ENCODE results near the gene PLCB4.

PLCB4 gene

GRCh38 chr20:9332791-9333479 lies 264.0 kb downstream of the PLCB4 start:
- DNase-seq: no peak

GRCh38 chr20:9334866-9335265 lies 266.0 kb downstream of the PLCB4 start:
- DNase-seq: no peak

GRCh38 chr20:9338101-9338500 lies 269.2 kb downstream of the PLCB4 start:
- DNase-seq: no peak

GRCh38 chr20:9339708-9340107 lies 270.8 kb downstream of the PLCB4 start:
- DNase-seq: no peak

GRCh38 chr20:9342651-9343050 lies 273.8 kb downstream of the PLCB4 start:
- no peak for DNase-seq

- no peak for DNase-seq
Observed at GRCh38 chr20:9344083-9344920, 275.4 kb downstream of the PLCB4 start.

DNA sequence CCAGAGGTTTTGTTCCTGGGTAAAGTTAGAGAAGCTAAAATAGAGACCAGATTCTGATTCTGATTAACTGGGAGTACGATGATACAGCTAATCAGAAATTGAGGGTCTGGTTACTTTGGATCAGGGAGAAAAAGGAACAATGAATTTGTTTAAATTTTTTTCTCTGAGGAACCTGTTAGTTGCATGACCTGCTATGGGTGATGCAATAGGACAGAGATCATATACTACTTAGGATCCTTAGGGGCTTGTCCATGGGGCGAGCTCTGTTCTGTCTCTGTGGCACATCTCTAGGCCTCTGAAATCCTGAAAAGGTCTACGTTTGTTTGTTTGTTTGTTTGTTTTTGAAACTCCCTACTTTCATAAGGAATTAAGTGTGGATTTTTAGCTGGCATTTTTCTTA lies 279.4 kb downstream of the PLCB4 start:
- DNase-seq: no peak

DNA sequence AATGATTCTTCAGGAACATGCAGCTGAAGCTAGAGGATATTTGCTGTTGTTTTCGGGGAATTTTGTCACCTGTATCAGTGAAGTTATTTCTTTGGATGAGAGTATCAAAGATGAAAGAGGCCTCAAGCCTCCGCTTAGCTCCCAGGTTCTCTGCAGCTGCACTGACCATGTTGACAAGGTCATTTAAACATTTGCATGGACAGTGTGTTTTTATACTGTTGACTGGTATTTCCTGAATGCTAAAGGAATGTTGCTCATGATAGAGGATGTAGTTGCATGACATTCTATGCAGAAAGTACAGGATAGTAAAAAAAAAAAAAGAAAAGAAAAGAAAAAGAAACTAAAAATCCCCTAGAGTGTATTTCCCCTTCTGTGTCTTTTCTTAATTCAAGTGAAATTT lies 279.9 kb downstream of the PLCB4 start:
- no peak for DNase-seq

DNA sequence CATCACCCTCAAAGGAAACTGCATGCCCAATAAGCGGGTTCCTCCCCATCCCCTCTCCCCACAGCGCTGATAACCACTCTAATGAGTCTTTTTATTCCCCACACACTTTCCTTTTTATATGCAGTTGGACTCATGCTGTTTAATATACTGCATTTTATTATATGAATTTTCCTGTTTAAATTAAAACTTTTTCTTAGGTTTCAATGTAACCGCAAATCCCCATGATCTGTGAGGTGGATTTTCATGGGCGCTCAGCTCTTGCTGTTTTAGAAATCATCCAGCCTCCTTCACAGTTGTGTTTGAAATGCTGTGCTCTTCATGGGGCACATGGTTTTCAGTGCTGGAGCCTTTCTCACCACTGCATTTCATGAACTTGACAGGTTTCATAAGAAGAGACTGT lies 280.4 kb downstream of the PLCB4 start:
- DNase-seq: no peak

GRCh38 chr20:9352739-9353138 lies 283.9 kb downstream of the PLCB4 start:
- no peak for DNase-seq

DNA sequence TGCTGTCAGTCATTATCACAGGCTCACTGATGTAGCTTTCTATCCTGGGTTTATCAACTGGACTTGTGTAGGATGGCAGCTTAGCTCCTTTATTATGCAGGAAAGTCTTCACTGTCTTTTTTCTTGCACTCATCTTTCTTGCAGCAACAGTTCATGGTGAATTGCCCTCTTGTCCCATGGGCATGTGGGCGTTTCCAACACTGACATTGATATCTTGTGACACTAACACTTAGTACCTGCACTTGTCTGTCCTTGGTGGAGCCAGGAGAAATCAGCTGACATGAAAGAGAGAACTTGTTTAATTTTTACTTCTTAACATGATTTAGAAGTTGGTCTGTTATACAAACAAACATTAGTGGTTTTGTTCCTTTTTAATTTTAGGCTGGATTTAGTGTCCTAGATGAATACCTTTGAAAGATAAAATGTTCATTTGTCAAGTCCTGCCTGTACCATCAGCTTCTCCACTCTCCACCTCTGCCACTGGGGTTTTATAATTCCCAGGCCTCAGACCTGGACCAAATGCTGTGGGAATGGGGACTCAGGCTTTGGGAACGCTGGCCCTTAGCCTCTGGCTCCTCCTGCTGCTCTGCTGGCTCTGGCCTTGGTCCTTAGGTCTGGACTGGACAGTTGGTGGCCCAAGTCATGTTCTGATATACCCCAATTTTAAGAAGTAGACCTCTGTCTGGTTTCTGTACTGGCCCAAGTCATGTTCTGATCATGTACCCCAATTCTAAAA lies 284.5 kb downstream of the PLCB4 start:
- no peak for DNase-seq

- no peak for DNase-seq
Observed at GRCh38 chr20:9353916-9354276, 285.0 kb downstream of the PLCB4 start.

DNA sequence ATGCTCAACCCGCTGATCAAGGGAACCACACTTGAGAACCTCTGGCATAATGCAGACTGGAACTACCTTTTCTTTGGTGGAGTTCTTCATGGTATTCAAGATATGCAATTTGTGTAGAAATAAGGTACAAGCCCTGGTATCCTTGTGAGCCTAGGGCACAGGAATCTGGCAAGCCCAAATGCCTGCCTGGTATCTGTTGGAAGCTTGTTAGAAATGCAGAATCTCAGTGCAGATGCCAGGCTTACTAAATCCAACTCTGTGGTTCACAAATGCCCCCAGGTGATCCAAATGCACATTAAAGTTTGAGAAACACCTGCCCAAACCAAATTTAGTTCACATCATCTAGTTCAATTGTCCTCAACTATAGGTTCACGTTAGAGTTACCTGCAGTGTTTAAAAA lies 285.7 kb downstream of the PLCB4 start:
- DNase-seq: no peak

DNA sequence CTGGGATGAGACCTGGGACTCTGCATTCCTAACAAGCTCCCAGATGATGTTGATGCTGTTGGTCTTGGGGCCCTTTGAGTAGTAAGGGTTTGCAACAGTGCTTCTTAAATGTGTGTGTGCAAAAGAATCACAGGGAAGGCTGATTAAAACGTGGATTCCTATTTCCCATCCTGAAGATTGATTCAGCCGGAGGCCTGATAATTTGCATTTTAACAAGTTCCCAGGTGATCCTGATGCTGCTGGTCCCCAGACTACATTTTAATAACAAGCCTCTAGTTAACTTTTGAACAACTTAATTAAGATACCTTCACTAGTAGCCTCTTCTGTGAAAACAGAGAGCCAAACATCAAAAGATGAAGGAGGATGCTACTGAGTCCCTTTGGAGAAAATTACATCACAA lies 289.1 kb downstream of the PLCB4 start:
- DNase-seq: no peak

DNA sequence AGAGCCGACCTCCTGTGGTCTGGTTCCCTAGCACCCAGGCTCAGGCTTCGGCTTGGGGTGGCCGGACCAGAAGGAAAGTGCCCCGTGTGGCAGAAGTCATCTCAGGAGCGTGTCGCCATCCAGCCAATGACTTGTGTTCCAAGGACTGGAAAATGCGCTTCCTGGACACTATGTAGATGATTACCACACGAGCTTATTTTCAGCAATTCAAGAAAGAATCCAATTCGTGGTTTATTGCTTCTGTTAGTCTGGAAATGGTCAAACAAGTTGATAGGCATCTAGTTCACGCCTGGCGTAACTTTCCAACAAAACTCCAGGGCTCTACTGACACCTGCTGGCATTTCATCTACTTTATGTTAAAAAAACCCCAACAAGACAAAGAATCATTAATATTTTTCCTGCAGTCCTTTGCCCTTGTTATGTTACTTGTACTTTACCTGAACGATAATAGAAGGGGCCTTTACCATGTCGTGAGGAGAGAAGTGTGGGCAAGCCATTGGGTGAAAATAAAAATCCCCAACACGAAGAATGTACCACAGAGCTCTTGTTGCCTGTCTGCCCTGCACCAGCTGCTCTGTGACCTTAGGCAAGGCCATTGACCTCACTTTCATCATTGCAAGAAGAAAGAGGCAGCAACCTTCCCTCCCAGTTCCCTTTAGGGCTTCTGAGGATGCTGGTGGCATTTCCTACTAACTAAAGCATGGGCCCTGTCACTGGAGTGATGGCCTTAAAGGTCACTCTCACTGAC lies 290.8 kb downstream of the PLCB4 start:
- no peak for DNase-seq

DNA sequence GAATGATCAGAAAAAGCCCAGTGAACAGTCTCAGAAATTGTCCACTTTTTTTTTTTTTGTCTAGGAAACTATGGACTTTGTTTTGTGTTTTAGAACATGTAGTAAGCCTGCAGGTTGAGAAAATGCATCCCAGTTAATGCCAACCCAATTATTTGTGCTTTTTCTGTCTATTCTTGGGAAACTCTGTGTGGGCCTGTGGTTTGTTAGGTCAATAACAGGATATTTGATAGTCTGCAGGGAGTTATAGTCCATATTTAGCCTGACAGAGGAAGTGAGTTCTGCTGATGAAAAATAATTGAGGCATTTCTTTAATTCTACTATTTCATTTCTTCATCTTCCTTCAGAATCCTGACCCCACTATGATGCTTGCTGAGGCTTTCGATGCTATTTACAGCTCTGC lies 291.5 kb downstream of the PLCB4 start:
- no peak for DNase-seq

DNA sequence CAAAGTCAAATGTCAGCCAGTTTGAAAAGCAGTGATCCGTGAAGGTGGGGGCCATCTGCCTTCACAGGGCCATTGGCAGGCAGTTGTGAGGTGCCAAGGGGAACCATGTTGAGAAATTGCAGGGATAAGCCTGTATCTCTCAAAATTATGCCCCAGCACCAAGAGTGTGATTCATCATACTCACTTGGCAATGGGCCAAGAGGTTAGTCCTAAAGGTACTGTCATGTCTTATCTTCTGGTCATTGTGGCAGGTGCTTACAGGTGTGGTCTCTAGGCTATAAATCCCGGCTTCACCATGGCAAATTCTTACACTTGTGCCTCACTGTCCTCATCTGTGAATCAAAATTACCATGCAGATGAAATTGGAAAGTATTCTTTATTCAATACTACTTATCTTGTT lies 294.8 kb downstream of the PLCB4 start:
- DNase-seq: no peak

GRCh38 chr20:9367328-9367727 lies 298.4 kb downstream of the PLCB4 start:
- DNase-seq: no peak

GRCh38 chr20:9367746-9368145 lies 298.9 kb downstream of the PLCB4 start:
- no peak for DNase-seq

DNA sequence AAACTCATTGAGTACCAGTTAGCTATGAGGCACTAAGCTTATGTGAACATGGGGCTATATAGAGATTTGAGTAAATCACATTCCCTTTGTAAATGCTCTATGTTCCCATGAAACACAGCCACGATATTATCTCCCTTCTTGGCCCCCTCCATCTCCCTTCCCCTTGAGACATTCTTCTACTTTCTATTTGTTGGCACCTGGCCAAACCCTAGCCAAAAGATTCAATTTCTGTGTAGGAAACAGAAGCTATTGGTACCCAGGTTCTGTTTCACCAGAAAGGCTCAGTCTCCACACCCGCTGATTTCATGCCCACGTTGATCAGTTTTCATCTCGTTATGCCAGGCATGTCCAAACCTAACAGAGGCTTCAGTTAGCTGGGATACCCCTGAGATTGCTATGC lies 300.0 kb downstream of the PLCB4 start:
- DNase-seq: no peak

DNA sequence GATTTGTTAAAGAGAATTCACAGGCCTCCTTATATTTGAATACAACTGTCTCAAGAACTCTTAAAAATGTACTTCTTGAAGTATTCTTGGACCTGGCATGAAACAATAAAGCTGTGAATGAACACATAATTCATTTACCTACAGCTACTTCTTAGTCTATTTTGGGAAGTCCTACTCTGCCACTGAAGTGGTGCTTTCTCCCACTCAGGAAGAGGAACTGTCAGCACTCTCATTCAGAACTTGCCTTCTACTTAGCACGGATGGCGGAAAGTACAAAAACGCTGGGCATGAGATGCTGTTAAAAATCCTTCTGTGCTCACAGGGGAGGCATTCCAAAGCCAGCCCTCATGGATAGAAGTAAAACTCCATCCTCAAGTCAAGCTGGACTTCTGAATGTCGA lies 300.7 kb downstream of the PLCB4 start:
- DNase-seq: no peak

- no peak for DNase-seq
Observed at GRCh38 chr20:9374072-9374471, 305.2 kb downstream of the PLCB4 start.

DNA sequence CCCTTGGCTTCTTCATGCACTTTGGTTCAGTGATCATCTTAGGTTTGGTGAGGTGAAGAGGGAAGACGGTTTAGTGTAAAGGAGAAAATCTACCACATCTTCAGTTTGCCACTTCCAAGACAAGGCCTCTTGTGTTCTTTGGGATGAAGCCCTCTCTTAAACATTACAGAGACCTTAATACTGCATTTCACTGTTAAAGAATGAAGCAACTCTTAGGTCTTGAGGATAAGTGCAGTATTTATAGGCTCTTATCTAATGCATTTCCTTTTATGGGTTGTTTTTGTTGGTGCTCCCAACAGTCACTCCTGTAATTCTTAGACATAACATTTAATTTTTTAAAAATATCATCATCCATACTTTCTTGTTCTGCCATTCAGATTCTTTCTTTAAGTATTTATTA lies 305.6 kb downstream of the PLCB4 start:
- DNase-seq: no peak

Data from activated CD4-positive, CD25-positive, alpha-beta regulatory T cell treated with anti-CD3 and anti-CD28 coated beads, Interleukin-2, amount 50 U/mL, for 72 hours (primary cell).